Umbilical cord (tissue), 2 donors: ENCODE measurements around the gene BMPER. TPM values are rescaled to one million over a fixed set of nuclear protein-coding genes. Genes with fewer than 3 reads are reported as not detected.

ENCODE experiments used
- DNase-seq: peaks from one replicate; pipeline ENCODE4 v3.0.0-alpha.2; 2015; ENCODE audit warnings: low spot score
- total RNA-seq: library from RNA; depleted of rRNA; stranded (reverse); fragments of >200 nt; gene quantifications from one replicate; pipeline ENCODE4 v1.2.3, GENCODE V29; 2014; ENCODE audit warnings: low replicate concordance; ENCODE audit not compliant: insufficient read depth

BMPER gene
- total RNA-seq, 1 donor from 2014 or later: 83.3 TPM

DNA sequence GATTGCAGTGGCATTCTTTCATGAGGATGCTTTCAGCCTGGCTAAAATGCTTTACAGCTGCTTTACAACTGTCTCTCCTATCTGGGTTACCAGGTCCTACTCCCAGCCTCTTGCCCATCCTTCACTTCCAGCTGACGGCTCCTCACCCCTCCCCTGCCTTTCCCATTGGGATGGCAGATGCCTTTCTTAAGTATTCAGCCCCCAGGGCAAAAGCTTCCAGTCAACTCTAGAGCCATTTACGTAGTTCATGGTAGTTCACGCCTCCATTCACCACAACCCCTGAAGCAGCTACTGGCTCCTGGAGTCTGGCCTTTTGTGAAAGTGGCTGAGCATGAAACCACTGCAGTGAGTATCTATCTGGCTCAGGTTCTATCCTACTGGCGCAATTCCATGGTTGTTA, 17.2 kb upstream of the BMPER start:
- no peak for DNase-seq

DNA sequence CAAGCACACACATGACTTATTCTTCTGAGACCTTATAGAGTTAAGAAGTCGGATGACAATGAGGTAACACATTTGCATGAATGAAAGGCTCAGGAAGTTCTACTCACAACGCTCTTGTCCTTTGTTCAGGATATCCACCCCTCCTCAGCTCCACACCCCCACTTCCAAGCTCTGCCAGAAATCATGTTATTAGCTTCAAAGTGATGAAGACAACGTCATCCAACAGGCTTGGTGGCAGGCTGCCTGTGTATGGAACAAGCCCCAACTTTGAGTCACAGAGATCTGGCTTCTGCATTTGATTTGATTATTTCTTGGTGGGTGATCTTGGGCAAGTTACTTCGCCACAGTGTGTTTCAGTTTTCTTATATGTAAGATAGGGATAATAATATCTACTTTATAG, 12.4 kb upstream of the BMPER start:
- no peak for DNase-seq

DNA sequence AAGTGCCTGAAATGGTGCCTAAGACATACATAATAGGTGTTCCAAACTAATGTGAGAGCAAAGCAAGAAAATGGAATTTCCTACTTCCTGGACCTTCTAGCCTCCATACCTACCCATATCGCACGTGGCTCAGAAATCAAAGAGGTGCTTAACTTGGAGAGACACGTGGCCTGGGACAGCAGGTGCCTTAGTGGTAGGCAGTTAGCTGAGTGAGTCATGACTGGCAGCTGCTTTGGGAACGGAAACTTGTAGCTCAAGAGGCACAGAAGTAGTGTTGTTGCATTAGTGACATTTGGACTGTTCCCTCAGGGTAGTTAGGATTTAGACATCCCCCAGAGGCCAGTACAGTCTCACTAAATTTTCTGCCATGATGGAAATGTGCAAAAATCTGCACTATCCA, 12.0 kb upstream of the BMPER start:
- no peak for DNase-seq

DNA sequence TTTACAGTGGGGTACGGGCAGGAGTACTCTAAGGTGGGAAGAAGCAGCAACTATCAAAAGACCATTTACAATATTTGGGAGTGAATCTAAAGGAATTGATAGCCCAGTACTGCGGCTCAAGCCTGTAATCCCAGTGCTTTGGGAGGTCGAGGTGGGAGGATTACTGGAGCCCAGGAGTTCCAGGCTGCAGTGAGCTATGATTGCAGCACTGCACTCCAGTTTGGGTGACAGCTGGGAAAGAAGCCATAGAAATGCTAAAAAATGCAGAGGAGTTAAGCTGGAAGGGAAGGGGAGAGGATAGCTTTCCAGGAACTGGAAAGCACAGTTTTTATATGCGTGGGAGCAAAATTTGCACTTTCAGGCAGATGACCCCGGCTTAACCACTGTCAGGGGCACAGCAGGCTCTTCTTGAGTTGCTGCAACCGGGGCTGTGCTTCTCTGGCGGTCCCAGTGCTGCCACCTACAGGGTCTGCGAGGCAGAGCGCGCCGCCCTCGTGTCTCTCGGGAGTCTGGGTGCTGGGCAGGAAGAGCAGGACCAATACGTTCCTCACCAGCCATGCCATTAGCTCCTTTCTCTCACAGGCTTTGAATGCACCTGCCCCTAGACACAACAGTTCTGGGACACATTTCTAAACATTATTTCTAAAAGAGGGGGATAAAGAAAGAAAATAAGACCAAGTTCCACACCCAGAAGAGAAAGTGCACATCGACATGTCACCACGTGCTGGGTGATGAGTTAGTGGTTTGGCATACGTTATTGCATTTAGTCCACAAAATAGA, 10.1 kb upstream of the BMPER start:
- peak; percentile 81 for DNase-seq

DNA sequence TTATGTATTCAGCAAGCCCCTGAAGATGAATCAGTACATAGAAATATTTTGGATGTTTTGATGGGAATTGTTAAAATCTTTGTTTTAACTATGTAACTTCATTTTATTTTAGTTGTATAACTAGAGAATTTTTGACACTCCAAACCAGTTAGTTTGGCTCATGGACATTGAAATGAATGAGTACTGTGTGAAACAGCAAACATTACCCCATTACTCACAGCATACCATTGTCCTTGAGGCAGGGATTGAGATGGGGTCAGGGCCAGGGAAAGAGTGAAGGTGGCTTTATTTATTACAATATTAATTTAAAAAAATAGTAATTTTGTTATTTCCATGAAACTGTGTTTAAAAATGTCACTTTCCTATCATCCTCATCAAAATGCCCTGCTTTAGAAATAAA, 4.8 kb upstream of the BMPER start:
- no peak for DNase-seq

DNA sequence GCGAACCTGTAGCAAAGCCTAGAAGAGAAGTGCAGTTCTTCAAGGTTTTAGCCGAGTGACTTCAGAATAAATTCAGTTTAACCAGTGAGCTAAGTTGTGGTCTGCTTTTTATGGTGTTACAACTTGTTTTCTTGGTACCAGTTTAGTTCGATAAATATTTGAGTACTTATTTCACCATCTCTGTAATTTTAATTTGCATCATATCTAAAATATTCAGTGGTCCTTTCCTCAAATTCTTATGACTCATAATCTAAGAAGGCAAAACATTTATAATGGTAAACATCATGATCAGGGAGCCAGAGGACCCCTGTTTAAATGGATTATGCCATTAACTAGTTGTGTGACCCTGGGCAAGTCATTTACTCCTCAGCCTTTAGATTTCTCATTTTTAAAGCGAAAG, 4.1 kb upstream of the BMPER start:
- DNase-seq: no peak

DNA sequence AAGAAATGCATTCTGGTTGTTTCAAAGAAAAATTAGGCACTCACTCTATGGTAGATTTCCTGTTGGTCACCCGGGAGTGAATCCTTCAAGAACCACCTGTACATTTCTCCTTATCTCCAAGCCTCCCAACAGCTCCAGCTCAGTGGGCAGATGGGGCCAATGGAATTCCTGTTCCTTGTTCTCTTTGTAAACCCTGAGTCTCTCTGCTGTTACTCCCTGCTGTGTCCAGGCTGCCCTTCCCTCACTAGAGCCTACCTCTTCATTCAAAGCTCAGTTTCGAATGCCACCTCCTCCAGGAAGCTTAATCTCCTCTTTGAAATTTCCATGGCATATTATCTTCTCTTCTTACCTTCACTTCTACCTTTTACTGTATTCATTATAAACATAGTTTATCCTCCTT, 3.5 kb upstream of the BMPER start:
- DNase-seq: no peak

DNA sequence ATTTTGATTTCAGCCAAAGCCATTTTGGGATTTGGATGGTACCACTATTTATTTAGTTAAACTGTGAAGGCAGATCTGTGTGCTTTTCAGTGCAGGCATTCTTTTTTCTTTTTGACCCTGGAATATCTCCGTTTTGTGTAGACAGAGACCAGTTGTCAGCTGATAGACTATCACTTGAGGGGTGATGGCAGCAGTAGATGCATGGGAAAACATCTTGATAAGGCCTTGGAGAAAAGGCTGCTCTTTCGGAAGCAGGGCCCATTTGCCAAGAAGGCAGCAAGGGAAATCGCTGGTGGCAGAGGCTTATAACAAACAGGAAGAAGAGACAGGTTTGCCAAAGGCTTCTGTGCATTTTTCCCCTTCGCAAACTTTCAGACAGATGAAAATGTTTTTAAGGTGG, 2.6 kb upstream of the BMPER start:
- no peak for DNase-seq

DNA sequence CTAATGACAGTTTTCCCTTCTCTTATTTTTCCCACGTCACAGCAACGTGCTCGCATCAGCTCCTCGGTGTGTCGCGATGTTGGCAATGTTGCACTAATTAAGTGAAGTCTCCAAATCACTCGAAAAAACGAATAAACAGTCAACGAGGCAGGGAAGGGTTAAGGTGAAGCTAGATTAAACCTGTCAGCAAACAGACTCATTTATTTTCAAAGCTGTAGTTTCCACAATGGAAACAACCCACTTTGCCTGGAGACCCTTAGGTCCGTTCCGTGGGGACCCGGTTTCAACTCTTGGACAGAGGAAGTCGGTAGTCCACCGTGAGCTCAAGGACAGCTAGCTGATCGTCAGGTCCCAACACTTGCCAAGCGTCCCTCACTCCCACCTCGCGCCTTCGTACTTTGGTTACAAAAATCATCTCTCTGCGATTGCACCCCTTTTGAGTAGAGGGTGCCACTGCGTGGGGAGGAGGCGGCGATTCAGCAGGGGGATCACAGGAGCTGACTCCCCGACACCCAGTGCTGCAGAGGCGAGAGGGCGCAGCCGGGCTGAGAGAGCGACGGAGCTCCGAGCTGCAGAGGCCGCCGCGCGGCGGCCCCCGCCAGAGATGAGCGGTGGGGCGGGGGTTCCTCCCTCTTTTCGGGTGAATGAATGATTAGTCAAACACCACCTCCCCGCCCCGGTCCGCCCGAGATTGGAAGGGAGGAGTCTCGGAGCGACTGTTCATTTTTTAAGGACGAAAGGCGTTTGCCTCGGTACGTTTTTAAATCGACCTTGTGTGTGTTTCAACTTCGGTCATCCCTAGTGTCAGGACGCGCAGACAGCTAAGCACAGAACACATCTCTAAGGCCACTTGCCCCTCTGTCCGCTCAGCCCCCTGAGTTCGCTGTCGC, 1.3 kb upstream of the BMPER start:
- peak; percentile 74 for DNase-seq

GRCh38 chr7:33904681-33905388, 504 bp upstream of the BMPER start:
- peak; percentile 69 for DNase-seq

- DNase-seq: no peak
Measured at GRCh38 chr7:33906697-33907096, 1.4 kb downstream of the BMPER start.

GRCh38 chr7:33907625-33908024, 2.3 kb downstream of the BMPER start:
- no peak for DNase-seq

GRCh38 chr7:33909318-33909717, 4.0 kb downstream of the BMPER start:
- DNase-seq: no peak

- no peak for DNase-seq
Measured at GRCh38 chr7:33909755-33910154, 4.4 kb downstream of the BMPER start.

- no peak for DNase-seq
Measured at GRCh38 chr7:33910756-33911155, 5.4 kb downstream of the BMPER start.

GRCh38 chr7:33916357-33917081, 11.2 kb downstream of the BMPER start:
- DNase-seq: no peak

- no peak for DNase-seq
Measured at GRCh38 chr7:33917661-33918060, 12.3 kb downstream of the BMPER start.

GRCh38 chr7:33918438-33919143, 13.3 kb downstream of the BMPER start:
- DNase-seq: no peak

DNA sequence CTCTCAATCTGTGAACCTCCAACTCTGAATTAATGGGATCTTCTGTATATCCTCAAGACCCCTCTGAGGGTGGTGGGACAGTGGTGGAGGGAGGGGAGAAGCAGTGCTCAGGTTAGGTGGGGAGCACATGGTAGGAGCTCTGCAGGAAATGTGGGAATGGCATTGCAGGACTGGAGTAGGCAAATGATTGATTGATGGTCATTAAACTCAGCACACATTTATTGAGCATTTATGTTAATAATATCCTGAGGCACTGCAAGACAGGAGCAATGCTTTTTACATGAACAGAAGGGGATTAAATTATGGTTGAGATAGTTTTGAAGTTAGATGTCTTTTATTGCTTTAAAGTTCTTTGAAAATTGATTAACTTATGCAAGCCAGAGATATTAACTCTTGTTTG, 14.1 kb downstream of the BMPER start:
- DNase-seq: no peak

DNA sequence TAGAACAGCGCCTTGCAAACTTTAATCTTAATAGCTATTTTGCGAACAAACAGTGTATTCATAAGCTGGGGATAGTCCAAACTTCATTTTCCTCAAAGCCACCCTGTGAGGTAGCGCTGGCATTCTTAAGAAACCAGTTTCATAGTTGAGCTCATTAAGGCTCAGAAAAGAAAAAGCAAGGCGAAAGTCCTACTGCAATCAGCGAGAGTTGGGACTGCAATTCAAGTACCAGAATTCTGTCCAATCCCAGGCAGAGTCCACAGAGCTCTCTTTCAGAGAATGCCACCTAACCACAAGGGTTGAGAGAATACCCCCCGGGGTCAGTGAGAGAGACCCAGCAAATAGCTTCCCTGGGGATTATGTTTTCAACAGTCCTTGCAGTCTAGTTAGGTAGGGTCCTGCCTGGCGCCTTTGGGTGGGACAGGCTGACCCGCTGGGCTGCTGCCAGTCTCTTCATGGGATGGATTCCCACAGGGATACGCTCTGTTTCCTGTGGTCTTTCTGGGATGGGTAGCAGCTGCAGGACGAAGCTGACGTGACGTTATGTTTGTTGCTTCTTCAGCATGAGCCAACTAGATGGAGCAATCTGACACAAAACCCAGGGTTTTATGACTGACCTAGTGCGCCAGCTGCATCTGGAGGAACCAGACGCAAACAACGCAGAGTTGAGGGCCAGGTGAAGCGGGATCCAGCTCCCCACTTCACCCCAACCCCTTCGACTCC, 16.0 kb downstream of the BMPER start:
- no peak for DNase-seq
